Measurements from ENCODE around the gene SMYD3.
A peak's percentile ranks its signal among the peaks of the same experiment; 100 is the strongest.

The SMYD3 gene

DNA sequence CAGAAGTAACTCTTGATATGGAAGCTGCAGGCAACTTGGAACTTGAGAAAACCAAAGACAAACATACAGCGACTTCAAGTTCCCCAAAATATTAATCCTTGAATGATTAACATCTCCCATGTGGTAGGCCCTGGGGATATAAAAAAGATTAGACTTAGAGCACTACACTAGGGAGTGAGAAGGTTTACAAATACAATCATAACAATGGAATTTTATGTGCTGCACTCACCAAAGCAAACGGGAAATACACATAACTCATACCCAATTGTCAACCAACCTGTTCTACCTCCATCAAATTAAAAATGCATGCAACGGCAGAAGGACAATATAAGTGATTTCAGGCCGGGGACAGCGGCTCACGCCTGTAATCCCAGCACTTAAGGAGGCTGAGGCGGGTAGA is 3.7 kb downstream of the SMYD3 start:
- no peak overlapping the region for H3K27ac Mint-ChIP-seq
- no peaks in the 10 kb centered on the region for H3K36me3 Mint-ChIP-seq
- no peaks in the 10 kb centered on the region for H3K9me3 Mint-ChIP-seq

GRCh38 chr1:246497331-246497915 is 9.7 kb downstream of the SMYD3 start:
- no peaks in the 10 kb centered on the region for H3K9me3 Mint-ChIP-seq
- no peaks in the 10 kb centered on the region for H3K36me3 Mint-ChIP-seq
- H3K4me3 Mint-ChIP-seq, result no peak overlapping the region
- peaks cover 17% of the 10 kb centered on the region for H3K4me1 Mint-ChIP-seq
- peak overlapping the region; percentile 8 for H3K27ac Mint-ChIP-seq
- H3K27me3 Mint-ChIP-seq, result no peaks in the 10 kb centered on the region

More for the DNA sequence above, 3.7 kb downstream of the SMYD3 start:
- H3K4me1 Mint-ChIP-seq, result peaks cover 34% of the 10 kb centered on the region
- H3K27me3 Mint-ChIP-seq, result no peaks in the 10 kb centered on the region
- H3K4me3 Mint-ChIP-seq, result no peak overlapping the region

- H3K27ac Mint-ChIP-seq, result no peak overlapping the region
- H3K4me1 Mint-ChIP-seq, result peaks cover 11% of the 10 kb centered on the region
- H3K4me3 Mint-ChIP-seq, result no peak overlapping the region
- no peaks in the 10 kb centered on the region for H3K9me3 Mint-ChIP-seq
- H3K27me3 Mint-ChIP-seq, result no peaks in the 10 kb centered on the region
- H3K36me3 Mint-ChIP-seq, result peaks cover 4% of the 10 kb centered on the region
Observed at GRCh38 chr1:246492611-246493245, 14.4 kb downstream of the SMYD3 start.

DNA sequence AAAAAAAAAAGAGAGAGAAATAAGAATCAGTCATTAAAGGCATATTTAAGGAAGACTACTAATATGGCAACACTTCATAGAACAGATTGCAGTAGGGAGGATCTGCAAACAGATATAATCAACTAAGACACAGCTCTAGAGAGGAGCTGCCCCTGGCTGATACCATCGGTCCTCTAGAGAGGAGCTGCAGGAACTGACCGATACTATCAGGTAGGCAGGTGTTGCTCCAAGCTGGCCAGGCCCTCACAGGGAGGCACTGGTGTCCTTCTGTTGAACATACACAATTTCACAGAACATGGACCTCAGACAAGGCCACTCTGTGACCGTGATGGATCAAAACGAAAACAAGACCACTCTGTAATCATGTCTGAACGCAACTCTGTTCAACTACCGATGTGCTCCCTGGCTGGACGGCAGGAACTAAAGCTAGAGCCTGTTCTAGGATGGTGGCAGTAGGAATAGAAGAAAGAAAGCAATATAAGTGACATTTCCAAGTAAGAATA is 15.5 kb downstream of the SMYD3 start:
- peaks cover 10% of the 10 kb centered on the region for H3K4me1 Mint-ChIP-seq
- H3K4me3 Mint-ChIP-seq, result no peak overlapping the region
- no peak overlapping the region for H3K27ac Mint-ChIP-seq
- no peaks in the 10 kb centered on the region for H3K9me3 Mint-ChIP-seq
- peaks cover 8% of the 10 kb centered on the region for H3K36me3 Mint-ChIP-seq
- H3K27me3 Mint-ChIP-seq, result no peaks in the 10 kb centered on the region

GRCh38 chr1:246488674-246489073 is 18.4 kb downstream of the SMYD3 start:
- H3K27ac Mint-ChIP-seq, result peak overlapping the region; percentile 46
- H3K27me3 Mint-ChIP-seq, result no peaks in the 10 kb centered on the region
- peaks cover 12% of the 10 kb centered on the region for H3K4me1 Mint-ChIP-seq
- H3K36me3 Mint-ChIP-seq, result peaks cover 9% of the 10 kb centered on the region
- no peak overlapping the region for H3K4me3 Mint-ChIP-seq
- H3K9me3 Mint-ChIP-seq, result no peaks in the 10 kb centered on the region

DNA sequence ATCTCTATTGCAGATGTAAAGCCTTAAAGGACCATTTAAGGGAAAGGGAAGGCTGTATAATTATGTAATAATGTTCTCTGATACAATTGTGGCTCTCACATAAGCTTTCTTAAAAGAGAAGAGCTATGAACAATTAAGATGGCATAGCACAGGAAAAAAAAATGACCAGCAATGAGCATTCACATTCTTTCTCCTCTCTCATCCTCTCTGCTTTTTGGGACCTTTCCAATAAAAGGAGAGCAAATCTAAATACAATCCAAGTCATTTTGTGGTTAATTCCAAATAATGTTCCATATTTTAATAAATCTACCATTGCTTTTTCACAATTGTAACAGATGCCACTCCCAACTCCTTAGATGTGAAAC is 23.5 kb downstream of the SMYD3 start:
- Mint-ChIP-seq H3K4me3 (no peak overlapping the region), H3K9me3 (no peaks in the 10 kb centered on the region), H3K27ac (no peak overlapping the region), H3K27me3 (no peaks in the 10 kb centered on the region), H3K4me1 (peaks cover 22% of the 10 kb centered on the region), H3K36me3 (peaks cover 9% of the 10 kb centered on the region)

- Mint-ChIP-seq H3K36me3 (peaks cover 7% of the 10 kb centered on the region), H3K27me3 (no peaks in the 10 kb centered on the region), H3K9me3 (no peaks in the 10 kb centered on the region), H3K27ac (no peak overlapping the region), H3K4me3 (no peak overlapping the region), H3K4me1 (peaks cover 23% of the 10 kb centered on the region)
Observed at GRCh38 chr1:246482805-246483568, 24.1 kb downstream of the SMYD3 start.

GRCh38 chr1:246479061-246479460 is 28.0 kb downstream of the SMYD3 start:
- Mint-ChIP-seq H3K36me3 (no peaks in the 10 kb centered on the region), H3K27me3 (no peaks in the 10 kb centered on the region), H3K4me1 (peaks cover 32% of the 10 kb centered on the region), H3K4me3 (no peak overlapping the region), H3K27ac (no peak overlapping the region), H3K9me3 (no peaks in the 10 kb centered on the region)

GRCh38 chr1:246477634-246478033 is 29.4 kb downstream of the SMYD3 start:
- Mint-ChIP-seq H3K36me3 (no peaks in the 10 kb centered on the region), H3K27me3 (no peaks in the 10 kb centered on the region), H3K9me3 (no peaks in the 10 kb centered on the region), H3K27ac (peak overlapping the region; percentile 73), H3K4me1 (peaks cover 21% of the 10 kb centered on the region), H3K4me3 (no peak overlapping the region)

- no peak overlapping the region for H3K27ac Mint-ChIP-seq
- peaks cover 24% of the 10 kb centered on the region for H3K4me1 Mint-ChIP-seq
- no peak overlapping the region for H3K4me3 Mint-ChIP-seq
- no peaks in the 10 kb centered on the region for H3K9me3 Mint-ChIP-seq
- no peaks in the 10 kb centered on the region for H3K27me3 Mint-ChIP-seq
- no peaks in the 10 kb centered on the region for H3K36me3 Mint-ChIP-seq
Observed at GRCh38 chr1:246476771-246477170, 30.3 kb downstream of the SMYD3 start.

DNA sequence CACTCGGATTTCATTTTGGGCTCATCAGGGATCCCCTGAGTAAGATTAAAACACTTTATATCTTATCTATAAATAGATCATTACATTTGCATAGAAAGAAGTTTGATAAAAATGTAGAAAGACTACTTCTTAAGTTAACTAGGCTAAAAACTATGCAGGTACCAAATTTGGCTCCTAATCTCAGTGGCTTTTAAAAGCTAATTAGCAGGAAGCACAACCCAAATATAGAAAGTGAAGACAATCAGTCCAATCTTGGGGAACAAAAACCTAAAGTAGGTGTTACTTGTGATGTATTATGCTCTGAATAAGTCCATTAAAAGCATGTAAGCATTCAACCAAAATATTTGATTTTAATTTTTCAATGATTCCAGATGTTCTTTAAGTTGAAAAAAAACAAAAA is 35.4 kb downstream of the SMYD3 start:
- Mint-ChIP-seq H3K9me3 (no peaks in the 10 kb centered on the region), H3K27me3 (no peaks in the 10 kb centered on the region), H3K36me3 (peaks cover 1% of the 10 kb centered on the region), H3K4me3 (no peak overlapping the region), H3K27ac (no peak overlapping the region), H3K4me1 (peaks cover 13% of the 10 kb centered on the region)

GRCh38 chr1:246470585-246470984 is 36.5 kb downstream of the SMYD3 start:
- Mint-ChIP-seq H3K27me3 (no peaks in the 10 kb centered on the region), H3K4me3 (no peak overlapping the region), H3K27ac (no peak overlapping the region), H3K4me1 (peaks cover 10% of the 10 kb centered on the region), H3K36me3 (peaks cover 4% of the 10 kb centered on the region), H3K9me3 (no peaks in the 10 kb centered on the region)

DNA sequence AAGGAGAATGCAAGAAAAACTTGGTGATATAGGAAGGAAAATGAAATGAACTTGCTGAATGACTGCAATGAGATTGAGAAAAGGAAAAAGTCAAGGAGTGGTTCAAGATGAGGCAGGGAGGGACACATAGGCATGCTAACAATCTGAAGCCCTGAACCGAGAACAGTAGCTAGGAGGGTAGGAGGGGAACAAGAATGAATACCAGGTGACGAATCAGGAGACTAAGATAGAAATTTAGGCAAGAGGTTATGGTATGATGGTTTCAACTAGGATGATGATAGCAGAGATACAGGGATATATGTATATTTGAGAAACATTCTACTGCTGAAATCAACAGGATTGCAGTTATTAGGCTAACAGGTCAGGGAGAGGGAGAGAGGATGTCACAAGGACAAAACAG is 44.1 kb downstream of the SMYD3 start:
- Mint-ChIP-seq H3K4me3 (no peak overlapping the region), H3K36me3 (peaks cover 16% of the 10 kb centered on the region), H3K4me1 (peaks cover 26% of the 10 kb centered on the region), H3K27me3 (no peaks in the 10 kb centered on the region), H3K27ac (no peak overlapping the region), H3K9me3 (no peaks in the 10 kb centered on the region)

DNA sequence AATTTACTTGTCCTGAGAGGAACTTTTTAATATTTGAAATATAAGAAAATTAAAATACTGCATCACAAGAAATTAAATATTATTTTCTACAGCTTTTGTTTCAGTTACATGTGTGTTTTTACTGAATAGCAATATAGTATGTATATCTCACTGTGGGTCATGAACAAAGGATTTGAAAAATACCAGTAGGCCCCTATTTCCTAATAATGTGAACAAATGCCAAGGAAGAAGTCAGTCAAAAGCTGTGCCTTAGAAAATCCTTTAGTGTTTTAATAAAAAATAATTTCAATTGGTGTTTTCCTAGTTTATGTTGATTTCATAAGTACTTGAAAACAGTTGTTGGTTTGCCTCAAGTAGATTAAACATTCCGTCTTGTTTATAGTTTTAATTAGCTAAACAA is 46.7 kb downstream of the SMYD3 start:
- no peak overlapping the region for H3K27ac Mint-ChIP-seq
- H3K27me3 Mint-ChIP-seq, result no peaks in the 10 kb centered on the region

GRCh38 chr1:246459221-246459620 is 47.9 kb downstream of the SMYD3 start:
- H3K4me1 Mint-ChIP-seq, result peaks cover 27% of the 10 kb centered on the region
- H3K4me3 Mint-ChIP-seq, result no peak overlapping the region

More for the DNA sequence above, 46.7 kb downstream of the SMYD3 start:
- peaks cover 13% of the 10 kb centered on the region for H3K36me3 Mint-ChIP-seq
- no peak overlapping the region for H3K4me3 Mint-ChIP-seq
- peaks cover 24% of the 10 kb centered on the region for H3K4me1 Mint-ChIP-seq
- no peaks in the 10 kb centered on the region for H3K9me3 Mint-ChIP-seq

GRCh38 chr1:246455476-246455875 is 51.6 kb downstream of the SMYD3 start:
- no peak overlapping the region for H3K4me3 Mint-ChIP-seq
- no peaks in the 10 kb centered on the region for H3K27me3 Mint-ChIP-seq
- no peaks in the 10 kb centered on the region for H3K9me3 Mint-ChIP-seq
- H3K27ac Mint-ChIP-seq, result no peak overlapping the region
- peaks cover 28% of the 10 kb centered on the region for H3K4me1 Mint-ChIP-seq
- H3K36me3 Mint-ChIP-seq, result peaks cover 3% of the 10 kb centered on the region

More at GRCh38 chr1:246459221-246459620, 47.9 kb downstream of the SMYD3 start:
- no peaks in the 10 kb centered on the region for H3K9me3 Mint-ChIP-seq
- H3K27me3 Mint-ChIP-seq, result no peaks in the 10 kb centered on the region
- no peak overlapping the region for H3K27ac Mint-ChIP-seq
- H3K36me3 Mint-ChIP-seq, result peaks cover 9% of the 10 kb centered on the region
